Urothelium cell line (cell line): ENCODE data around the gene PGGT1B.
A peak's percentile ranks its signal among the peaks of the same experiment; 100 is the strongest.

ENCODE experiments used
- DNase-seq: peaks from one replicate; pipeline ENCODE4 v3.0.0; 2011; ENCODE audit warnings: low spot score, mixed read lengths
- FAIRE-seq: peaks from 2 replicates; lab custom pipeline; 2011; peaks lifted over from hg19 to GRCh38; lab: Jason Lieb, UNC

The PGGT1B gene

GRCh38 chr5:115186794-115187193 lies 75.9 kb downstream of the PGGT1B start:
- no peak for FAIRE-seq

GRCh38 chr5:115184770-115185169 lies 77.9 kb downstream of the PGGT1B start:
- FAIRE-seq (no peak), DNase-seq (no peak)

More at GRCh38 chr5:115186794-115187193, 75.9 kb downstream of the PGGT1B start:
- no peak for DNase-seq

DNA sequence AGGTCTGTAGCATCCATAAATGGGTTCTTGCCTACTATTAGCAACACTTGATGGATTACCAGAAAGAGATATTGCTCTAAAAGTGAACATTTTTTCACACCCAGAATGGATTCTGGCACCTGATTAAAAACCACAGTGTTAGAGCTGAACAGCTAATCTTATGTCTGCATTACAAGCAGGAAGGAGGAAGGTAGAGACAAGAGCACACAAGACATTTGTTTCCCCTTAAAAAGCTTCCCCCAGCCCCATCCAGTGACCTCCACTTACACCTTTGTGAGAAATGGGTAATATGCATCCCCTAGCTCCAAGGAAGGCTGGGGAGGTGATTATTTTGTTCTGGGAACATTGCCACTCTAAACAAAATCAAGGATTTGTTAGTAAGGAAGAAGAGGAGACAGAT lies 80.9 kb downstream of the PGGT1B start:
- FAIRE-seq, result no peak
- DNase-seq, result no peak

GRCh38 chr5:115180165-115180709 lies 82.4 kb downstream of the PGGT1B start:
- no peak for DNase-seq
- FAIRE-seq, result no peak

GRCh38 chr5:115179394-115180164 lies 83.1 kb downstream of the PGGT1B start:
- DNase-seq (no peak), FAIRE-seq (no peak)

DNA sequence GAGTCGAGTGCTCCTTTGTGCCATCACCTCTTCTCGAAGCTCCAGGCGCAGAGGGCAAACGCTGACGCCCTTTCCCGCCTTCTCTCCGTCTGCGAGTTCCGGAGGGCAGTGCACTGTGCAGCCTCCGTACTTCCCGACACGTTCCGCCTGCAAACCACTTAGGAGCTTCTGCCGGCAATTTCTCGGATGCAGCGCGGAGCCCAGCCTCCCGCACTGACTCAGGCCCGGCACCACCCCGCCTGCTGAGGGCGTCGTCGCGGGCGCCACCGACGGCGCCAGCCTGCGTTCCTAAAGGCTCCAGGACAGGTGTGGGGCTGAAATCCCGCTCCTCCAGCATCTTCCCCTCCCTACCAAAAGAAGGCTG lies 83.7 kb downstream of the PGGT1B start:
- no peak for FAIRE-seq
- DNase-seq, result no peak

DNA sequence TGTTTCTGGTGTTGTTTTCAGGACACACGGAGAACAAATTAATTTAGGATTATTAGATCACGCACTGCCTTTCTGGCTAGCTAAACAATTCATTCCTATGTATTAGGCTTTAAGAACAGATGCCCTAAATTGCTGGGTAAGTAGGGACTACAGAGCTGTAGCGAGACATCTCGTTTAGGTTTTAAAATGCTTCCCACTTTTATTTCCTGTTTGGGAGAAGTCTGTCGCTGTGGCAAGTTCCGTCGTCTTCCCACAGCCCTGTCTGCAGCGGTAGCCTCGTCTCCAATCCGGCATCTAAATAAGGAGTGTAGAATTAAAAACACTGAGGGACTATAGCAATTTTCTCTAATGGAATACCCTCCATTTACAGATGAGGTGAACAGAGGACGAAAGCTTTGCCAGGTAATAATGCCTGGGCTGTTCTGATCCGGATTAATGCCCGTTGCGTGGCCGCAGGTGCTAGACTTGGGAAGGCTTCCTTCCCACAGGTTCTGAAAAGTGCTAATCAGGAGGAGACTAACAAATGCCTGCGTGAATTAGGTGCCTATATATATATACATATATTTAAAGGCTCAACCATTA lies 91.7 kb downstream of the PGGT1B start:
- FAIRE-seq (no peak), DNase-seq (no peak)

DNA sequence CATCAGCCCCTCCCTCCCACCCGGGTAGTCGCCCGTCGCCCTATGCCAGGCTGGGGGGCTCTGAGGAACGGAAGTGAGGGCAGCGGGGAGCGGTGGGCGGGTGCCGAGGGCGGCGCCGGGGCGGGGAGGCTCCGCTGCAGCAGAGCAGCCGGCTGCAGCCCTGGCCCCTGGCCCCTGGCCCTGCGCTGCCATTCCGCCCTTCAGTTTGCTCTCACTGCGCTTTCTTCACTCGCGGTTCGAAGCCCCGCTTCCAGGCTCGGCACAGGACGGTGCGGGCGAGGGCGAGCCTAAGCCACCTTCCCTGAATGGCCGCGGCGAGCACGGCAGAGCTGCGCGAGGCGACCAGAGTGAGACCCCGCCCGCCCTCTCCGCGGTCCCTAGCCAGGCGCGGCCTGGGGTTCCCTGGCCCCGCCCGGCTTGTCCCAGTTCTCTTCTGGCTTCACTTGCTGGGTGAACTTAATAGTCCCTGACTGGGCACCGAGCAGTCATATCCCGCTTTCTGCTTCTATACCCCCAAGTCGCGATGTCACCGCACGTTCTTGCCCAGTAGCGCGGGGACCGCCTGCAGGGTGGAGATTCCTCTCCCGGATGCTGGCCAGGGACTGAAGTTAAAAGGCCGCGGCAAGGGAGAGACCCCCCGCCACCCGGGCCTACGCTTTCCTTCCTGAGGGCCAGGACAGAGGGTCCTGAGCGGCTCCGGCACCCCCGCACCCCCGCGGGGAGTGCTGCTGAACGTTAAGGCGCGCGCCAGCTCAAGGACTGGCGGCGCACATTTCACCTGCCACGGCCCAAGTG lies 92.3 kb downstream of the PGGT1B start:
- DNase-seq (peak; percentile 9), FAIRE-seq (no peak)

DNA sequence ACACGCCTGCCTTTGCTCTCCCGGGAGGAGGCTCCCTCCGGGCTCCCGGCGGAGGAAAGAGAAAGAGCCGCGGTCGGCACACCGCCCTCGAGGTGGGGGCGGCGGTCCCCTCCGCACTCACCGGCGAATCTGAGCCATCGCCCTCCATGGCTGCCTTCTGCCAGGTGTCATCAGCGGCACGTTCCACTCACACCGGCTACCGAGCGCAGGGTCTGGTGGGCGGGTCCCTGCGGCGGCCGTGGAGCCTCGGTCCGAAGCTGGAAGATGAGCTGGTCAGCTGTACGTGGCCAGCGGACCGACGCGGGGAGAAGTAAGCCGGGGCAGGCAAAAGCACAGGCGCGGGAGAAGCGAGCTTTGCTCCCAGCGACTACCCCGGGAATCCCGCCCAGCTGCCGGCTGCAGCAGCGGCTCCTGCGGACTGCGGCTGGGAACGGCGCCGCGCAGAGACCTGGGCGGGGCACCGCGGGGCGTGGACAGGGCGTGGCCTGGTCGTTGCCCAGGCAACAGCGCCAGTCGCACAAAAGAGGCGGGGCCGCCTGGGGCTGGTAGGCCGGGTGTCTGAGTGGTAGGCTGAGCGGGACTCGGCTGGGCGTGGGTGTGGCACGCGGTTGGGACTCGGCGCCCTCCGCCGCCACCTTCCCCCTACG lies 93.1 kb downstream of the PGGT1B start, which contains the start of gene TRIM36:
TRIM36 (minus strand) TSS at position 422 of the 647 bp plus-strand sequence; CDS start at position 148, 274 bp downstream.
- DNase-seq (peak; percentile 91), FAIRE-seq (no peak)

DNA sequence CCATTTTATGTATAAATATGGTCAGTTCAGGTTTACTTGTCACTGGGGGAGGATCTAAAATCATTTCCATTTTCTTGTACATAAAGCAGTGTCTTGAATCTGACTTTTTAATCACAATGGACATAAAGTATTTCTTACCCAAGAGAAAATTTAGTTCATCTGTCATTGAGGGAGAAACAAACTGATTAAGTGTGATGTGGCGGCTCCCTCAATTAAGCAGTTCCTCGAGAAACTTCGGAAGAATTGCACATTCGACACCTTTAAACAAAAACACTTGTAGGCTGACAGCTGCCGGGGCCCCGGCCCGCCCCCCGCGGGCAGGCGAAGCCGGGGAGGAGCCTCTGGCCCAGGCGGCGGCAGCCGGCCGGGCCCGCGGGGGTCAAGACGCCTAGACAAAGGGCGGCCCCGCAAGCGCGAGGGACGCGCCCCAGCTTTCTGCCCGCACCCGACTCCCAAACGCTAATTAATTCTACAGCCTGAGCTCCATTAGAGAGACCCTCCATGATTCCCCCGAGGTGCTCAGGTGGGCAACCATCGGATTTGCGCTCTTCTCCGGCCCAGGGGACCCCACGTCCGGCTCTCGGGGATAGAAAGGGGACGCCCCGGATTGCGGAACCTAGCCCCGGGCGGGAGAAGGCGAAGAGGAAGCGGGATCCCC lies 93.7 kb downstream of the PGGT1B start:
- DNase-seq, result no peak
- FAIRE-seq, result no peak

GRCh38 chr5:115166744-115167393 lies 95.8 kb downstream of the PGGT1B start:
- DNase-seq, result no peak
- FAIRE-seq, result no peak

GRCh38 chr5:115165790-115166189 lies 96.9 kb downstream of the PGGT1B start:
- no peak for FAIRE-seq

GRCh38 chr5:115160975-115161475 lies 101.7 kb downstream of the PGGT1B start:
- no peak for FAIRE-seq
- DNase-seq, result no peak

More at GRCh38 chr5:115165790-115166189, 96.9 kb downstream of the PGGT1B start:
- no peak for DNase-seq
